ENCODE data around the gene WDR76.
A peak's percentile ranks its signal among the peaks of the same experiment; 100 is the strongest.

GRCh38 chr15:43791993-43792760 is 34.6 kb upstream of the WDR76 start, which contains the start of gene SERF2:
- TF ChIP-seq CTCF (IDR thresholded peaks at IDR 0.05 in 8 of 11, conservative IDR thresholded peaks at IDR 0.05 in 3 of 11): peak in 1 of 11 experiments; percentile 31
- peak; percentile 87 to 98 (median 90) for TF ChIP-seq POLR2A (IDR thresholded peaks at IDR 0.05)
- TF ChIP-seq POLR2AphosphoS5 (IDR thresholded peaks at IDR 0.05): peak; percentile 100

Data from spleen (tissue), 7 donors.